Panc1 (cell line): Measurements from ENCODE around the gene COG3.

Experiments
- POLR2AphosphoS5 ChIP-seq: IDR thresholded peaks from 2 replicates; pipeline ENCODE4 v1.6.1; 2012; ENCODE audit warnings: mild to moderate bottlenecking, low read depth, low read length, moderate library complexity
- SIN3A ChIP-seq: IDR thresholded peaks from 2 replicates; pipeline ENCODE4 v1.6.1; 2012; ENCODE audit warnings: low read depth, mild to moderate bottlenecking, low read length, moderate library complexity, borderline replicate concordance; ENCODE audit not compliant: insufficient read depth
- TCF7L2 ChIP-seq: IDR thresholded peaks from 2 replicates; pipeline ENCODE4 v1.6.1; 2011; ENCODE audit warnings: mild to moderate bottlenecking, low read depth, low read length, inconsistent platforms
- TF ChIP-seq, protein P1 (sequence below): fragments of 450-650 bp; IDR thresholded peaks from 2 replicates; pipeline ENCODE4 v1.5.1; 2017; ENCODE audit warnings: mild to moderate bottlenecking
- TF ChIP-seq, protein P2 (sequence below), 2 experiments: IDR thresholded peaks; 2 replicates each; pipeline ENCODE4 v1.6.1; 2011 to 2012; ENCODE audit warnings: low read depth in 2 of 2, control low read depth in 1 of 2, low read length in 1 of 2, mild to moderate bottlenecking in 1 of 2, moderate library complexity in 1 of 2; ENCODE audit not compliant: insufficient read depth in 1 of 2

DNA sequence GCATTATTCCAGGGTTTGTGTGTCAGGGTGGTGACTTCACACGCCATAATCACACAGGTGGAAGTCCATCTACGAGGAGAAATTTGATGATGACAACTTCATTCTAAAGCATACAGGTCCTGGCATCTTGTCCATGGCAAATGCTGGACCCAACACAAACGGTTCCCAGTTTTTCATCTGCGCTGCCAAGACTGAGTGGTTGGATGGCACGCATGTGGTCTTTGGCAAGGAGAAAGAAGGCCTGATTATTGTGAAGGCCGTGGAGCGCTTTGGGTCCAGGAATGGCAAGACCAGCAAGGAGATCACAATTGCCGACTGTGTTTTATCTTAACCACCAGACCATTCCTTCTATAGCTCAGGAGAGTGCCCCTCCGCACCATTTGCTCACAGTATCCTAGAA lies 28.4 kb upstream of the COG3 start:
- TF ChIP-seq, protein P1, sequence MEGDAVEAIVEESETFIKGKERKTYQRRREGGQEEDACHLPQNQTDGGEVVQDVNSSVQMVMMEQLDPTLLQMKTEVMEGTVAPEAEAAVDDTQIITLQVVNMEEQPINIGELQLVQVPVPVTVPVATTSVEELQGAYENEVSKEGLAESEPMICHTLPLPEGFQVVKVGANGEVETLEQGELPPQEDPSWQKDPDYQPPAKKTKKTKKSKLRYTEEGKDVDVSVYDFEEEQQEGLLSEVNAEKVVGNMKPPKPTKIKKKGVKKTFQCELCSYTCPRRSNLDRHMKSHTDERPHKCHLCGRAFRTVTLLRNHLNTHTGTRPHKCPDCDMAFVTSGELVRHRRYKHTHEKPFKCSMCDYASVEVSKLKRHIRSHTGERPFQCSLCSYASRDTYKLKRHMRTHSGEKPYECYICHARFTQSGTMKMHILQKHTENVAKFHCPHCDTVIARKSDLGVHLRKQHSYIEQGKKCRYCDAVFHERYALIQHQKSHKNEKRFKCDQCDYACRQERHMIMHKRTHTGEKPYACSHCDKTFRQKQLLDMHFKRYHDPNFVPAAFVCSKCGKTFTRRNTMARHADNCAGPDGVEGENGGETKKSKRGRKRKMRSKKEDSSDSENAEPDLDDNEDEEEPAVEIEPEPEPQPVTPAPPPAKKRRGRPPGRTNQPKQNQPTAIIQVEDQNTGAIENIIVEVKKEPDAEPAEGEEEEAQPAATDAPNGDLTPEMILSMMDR = no peak
- TF ChIP-seq SIN3A (no peak), POLR2AphosphoS5 (no peak), TCF7L2 (no peak)
- TF ChIP-seq, protein P2, sequence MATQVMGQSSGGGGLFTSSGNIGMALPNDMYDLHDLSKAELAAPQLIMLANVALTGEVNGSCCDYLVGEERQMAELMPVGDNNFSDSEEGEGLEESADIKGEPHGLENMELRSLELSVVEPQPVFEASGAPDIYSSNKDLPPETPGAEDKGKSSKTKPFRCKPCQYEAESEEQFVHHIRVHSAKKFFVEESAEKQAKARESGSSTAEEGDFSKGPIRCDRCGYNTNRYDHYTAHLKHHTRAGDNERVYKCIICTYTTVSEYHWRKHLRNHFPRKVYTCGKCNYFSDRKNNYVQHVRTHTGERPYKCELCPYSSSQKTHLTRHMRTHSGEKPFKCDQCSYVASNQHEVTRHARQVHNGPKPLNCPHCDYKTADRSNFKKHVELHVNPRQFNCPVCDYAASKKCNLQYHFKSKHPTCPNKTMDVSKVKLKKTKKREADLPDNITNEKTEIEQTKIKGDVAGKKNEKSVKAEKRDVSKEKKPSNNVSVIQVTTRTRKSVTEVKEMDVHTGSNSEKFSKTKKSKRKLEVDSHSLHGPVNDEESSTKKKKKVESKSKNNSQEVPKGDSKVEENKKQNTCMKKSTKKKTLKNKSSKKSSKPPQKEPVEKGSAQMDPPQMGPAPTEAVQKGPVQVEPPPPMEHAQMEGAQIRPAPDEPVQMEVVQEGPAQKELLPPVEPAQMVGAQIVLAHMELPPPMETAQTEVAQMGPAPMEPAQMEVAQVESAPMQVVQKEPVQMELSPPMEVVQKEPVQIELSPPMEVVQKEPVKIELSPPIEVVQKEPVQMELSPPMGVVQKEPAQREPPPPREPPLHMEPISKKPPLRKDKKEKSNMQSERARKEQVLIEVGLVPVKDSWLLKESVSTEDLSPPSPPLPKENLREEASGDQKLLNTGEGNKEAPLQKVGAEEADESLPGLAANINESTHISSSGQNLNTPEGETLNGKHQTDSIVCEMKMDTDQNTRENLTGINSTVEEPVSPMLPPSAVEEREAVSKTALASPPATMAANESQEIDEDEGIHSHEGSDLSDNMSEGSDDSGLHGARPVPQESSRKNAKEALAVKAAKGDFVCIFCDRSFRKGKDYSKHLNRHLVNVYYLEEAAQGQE (IDR thresholded peaks at IDR 0.05; ENCODE audit: insufficient read depth in 1 of 2, low read depth in 2 of 2, low read length in 1 of 2) = no peak
